Fibroblast of upper back skin (primary cell): ENCODE results near the gene NOL4L.

Experiments used
- DNase-seq: peaks from one replicate; pipeline ENCODE4 v3.0.0-alpha.2; 2013

The NOL4L gene, protein sequence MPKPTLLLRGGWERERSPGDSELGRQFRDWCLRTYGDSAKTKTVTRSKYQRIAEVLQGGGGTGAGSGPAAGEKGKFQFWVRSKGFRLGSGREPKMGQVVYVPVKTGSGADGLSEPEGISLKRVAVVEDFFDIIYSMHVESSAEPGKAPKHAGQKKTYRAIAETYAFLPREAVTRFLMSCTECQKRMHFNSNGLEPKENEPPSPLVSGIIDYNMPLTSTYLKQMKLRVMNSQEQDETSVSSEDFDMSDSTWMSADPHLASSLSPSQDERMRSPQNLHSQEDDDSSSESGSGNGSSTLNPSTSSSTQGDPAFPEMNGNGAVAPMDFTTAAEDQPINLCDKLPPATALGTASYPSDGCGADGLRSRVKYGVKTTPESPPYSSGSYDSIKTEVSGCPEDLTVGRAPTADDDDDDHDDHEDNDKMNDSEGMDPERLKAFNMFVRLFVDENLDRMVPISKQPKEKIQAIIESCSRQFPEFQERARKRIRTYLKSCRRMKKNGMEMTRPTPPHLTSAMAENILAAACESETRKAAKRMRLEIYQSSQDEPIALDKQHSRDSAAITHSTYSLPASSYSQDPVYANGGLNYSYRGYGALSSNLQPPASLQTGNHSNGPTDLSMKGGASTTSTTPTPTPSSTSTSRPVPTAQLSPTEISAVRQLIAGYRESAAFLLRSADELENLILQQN

DNA sequence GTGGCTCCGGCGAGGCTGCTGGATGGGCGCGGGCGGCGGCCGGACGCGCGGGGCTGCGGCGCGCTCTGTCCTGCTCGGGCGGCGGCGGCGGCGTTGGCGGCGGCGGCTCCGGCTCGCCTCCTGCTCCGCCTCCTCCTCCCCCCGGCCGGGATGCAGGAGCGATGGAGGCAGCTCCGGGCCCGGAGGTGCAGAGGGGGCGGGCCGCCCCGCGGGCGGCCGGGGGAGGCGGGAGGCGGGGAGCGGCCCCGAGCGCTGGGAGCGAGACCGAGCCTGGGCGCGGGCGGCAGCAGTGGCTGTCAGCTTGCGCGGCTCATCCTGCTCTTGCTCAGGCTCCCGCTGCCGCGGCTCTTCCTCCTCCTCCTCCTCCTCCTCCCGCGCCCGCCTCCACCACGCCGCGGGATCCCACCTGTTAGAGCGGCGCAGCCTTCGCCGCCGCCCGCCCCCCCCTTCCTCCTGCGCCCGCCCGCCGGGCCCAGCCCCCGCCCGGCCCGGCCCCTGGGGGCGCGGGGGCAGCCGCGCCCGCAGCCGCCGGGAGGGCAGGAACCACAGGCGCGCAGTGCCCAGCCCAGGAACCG, at the start of gene NOL4L:
NOL4L (minus strand) TSS at position 323 of the 575 bp plus-strand sequence. CDS start 443 bp downstream, outside the sequence.
- DNase-seq: peak; percentile 17

DNA sequence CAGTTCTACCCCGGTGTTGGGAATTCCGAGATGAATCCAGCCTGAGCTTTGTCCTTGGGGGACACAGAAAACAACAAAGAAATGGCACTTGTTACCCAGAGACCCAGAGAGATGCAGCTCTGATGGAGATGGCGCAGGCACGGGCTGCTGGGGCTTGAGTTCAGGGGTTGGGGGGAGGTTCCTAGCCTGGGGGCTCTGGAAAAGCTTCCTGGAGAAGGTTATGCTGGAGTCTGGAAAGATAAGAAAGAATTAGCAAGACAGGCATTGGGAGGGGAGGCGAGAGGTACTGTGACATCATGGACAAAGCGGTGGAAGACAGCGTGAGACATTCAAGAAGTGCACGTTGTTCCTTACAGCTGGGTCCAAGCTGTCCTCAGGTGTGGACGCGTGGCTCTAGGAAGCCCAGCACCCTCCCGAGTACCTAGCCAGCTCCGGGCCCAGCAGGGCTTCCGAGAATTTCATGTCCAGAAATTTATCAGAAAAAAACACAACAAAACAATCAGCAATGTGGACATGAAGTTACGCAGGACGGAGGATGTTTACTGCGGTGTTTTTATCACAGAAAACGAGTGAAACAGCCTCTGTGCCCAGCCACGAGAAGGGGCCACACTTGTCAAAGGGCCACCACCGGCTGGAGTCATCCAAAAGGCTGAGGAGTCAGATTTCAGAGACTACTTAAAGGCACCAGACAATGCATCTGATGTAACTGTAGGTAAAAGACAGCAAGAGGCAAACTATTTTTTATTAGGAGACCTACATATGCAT, 49.1 kb upstream of the NOL4L start:
- peak; percentile 74 for DNase-seq

DNA sequence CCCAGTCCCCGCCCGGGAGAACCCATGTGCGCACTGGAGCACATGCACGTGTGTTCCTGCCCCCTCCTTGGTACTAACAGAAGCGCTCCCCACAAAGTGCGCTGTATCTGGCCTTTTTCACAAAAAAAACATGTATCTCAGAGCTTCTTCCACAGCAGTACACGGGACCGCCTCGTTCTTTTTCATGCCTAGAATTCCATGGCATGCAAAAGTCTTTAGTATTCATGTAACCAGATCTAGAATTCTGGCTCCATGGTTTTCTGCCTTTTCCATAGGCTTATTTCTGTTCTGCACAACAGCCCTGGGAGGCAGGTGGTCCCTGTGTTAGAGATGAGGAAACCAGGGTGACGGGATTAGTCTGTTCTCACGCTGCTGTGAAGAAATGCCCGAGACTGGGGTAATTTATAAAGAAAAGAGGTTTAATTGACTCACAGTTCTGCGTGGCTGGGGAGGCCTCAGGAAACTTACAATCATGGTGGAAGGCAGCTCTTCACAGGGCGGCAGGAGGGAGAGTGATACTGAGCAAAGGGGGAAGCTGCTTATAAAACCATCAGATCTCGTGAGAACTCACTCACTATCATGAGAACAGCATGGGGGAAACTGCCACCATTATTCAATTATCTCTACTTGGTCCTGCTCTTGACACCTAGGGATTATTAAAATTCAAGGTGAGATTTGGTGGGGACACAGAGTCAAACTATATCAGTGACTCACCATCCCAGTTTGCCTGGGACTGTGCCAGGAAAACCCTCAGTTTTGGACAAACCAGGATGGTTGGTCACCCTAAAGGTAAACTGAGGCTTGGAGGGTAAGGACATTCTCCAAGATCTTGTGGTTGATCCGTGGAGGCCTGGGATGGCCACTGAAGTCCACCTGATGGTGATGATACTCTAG, 47.6 kb upstream of the NOL4L start:
- no peak for DNase-seq

DNA sequence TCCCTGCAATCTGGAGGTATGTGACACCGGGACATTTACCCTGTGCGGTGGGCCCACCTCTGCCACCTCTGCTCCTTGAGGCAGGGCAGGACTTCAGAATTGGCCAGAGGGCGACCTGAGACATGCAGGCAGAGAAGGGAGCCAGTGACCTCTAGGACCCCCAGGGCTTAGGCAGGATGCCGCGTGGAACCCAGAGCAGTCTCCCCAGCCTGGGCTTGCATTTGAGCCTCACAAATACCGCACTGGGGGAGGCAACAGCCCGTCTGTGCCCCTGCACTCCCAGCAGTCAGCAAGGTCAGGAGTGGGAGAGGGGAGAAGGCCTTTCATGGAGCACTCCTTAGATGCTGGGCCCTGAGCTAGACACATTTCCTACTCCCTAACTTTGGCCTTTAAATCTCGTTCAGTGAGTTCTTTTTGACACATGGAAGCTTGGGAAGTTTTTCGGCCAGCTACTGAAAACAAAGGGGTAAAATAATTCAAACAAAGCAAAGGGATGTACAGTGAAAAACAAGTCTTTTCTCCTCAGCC, 46.9 kb upstream of the NOL4L start:
- no peak for DNase-seq

DNA sequence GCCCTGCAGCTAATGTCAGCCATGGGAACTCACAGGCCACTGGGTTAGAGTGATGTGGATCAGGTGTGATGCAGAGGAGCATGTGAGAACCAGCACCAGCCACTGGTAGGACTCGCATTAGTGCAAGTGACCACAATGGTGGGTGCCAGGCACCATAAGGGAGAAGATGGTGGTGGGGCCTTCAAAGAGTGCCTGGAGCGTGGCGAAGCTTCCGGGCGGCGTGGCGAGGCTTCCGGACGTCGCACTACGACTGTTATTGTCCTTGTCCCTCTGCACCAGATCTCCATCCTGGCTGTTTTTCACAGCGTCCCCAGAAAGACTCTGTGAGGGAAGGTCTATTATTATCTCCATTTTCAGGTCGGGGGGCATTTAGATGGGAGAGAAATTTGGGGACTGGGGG, 44.7 kb upstream of the NOL4L start:
- DNase-seq: no peak

DNA sequence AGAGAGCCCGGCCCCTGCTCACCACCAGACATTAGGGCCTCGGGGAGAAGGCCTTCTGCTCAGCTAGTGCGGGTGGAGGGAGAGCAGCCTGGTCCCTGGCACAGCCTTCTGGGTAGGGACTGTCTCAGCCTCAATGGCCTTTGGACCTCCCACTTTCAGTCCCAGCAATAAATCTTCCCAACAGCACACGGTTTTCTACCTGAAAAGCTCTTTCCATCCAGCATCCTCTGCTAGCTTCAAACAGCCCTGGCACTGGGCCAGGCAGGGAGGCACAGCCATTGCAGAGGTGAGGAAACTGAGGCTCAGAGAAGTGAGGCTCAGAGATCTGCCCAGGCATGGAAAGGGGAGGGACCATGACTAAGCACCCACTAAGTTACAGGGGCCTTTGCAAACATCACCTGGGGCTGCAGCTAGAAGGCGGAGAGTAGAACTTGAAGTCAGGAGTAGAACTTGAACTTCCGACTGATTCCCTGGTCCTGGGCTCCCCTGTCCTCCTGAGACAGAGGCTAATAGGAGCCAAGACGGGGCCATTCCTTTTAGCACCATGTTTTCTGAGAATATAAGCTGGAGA, 43.9 kb upstream of the NOL4L start:
- DNase-seq: no peak

DNA sequence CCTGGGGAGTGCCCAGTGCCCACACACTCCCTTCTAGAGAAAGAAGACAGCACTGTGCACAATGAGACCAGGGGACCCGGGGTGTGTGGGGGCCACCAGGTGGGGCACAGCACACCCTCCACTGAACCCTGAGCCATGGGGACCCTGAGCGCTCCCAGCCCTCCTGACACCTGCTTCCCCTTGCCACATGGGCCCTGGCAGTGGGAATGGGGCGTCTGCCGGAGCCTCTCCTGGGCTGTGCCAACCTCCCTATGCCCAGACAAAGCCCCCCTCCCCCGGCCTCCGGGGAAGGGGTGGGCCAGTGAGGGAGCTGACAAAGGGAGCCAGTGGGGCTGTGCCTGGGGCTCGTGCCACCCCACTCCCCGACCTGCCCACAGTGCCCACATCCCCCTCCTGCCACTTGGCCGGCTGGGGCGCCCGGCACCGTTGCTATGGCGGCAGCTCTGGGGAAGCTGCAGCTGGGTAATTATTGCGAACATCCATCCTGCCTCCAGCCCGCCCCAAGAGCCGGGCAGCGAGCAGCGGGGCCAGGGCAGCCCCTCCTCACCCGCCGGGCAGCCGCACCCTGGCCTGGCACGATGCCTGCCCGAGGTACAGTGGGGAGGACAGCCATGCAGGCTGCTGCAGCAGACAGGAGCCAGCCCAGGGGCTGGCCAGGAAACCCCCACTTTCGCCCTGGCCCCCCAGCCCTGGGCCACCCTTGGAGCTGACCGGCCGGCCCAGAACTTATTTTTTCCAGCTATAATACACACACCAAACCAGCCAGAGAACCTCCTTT, 41.9 kb upstream of the NOL4L start:
- no peak for DNase-seq

DNA sequence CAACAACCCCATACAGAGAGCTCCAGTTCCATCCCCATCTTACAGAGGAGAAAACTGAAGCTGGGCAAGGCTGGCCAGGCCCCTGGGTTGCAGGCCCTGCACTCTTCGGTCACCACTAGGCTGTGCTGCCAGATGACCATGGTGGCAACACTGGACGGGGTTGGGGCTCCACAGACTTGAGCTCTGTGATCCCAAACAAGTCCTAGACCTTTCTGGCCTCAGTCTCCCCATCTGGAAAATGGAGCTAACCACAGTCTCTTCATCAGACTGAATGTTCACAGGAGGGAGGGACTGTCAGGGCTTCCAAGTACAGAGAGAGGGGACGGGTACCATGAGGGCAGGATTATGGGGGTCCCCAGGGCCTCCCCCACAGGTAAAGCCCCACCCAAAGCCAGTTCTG, 41.3 kb upstream of the NOL4L start:
- no peak for DNase-seq

DNA sequence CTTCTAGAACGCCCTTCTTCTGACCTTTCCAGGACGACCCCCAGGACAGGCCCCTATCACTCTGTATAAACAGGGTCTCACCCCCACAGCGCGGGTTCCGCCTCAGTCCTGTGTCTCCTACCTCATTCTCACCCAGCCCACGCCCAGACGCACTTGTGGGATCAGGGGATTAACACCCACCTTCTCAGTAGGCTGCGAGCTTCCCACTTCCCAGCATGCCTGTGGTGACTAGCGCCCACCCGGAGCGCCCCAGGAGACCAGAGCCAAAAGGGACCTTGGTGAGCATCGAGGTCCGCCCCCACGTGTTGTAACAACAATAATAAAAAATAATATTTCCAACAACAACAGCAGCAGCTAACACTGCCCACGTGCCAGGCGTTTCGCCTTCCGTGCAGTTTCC, 40.9 kb upstream of the NOL4L start:
- DNase-seq: no peak

DNA sequence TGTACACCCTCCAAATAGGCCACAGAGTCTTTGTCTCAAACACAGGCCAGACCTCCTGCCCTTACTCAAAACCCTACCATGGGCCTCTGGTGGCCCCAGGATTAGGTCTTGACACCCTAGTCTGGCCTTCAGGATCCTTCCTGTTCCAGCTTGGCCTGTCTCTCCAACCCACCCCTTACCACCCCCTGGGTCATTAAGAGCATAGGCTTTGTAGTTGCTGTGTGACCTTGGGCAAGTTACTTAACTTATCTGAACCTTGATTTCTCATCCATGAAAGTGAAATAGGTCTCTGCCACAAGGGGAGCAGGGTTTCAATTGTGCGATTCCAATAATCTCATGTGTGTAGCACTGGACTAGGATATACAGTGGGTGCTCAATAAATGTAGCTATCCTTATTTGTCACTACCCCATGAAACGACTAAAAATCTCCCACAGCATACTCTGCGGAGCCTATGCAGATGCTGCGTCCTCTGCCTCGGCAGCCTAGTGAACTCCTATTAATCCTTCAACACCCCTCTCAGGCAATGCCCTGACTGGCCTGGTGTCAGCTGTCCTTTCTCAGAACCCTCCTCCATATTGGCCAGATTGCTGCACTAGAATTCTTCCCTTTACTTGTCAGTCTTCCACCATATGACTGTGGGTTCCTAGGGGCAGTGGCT, 39.7 kb upstream of the NOL4L start:
- DNase-seq: no peak

DNA sequence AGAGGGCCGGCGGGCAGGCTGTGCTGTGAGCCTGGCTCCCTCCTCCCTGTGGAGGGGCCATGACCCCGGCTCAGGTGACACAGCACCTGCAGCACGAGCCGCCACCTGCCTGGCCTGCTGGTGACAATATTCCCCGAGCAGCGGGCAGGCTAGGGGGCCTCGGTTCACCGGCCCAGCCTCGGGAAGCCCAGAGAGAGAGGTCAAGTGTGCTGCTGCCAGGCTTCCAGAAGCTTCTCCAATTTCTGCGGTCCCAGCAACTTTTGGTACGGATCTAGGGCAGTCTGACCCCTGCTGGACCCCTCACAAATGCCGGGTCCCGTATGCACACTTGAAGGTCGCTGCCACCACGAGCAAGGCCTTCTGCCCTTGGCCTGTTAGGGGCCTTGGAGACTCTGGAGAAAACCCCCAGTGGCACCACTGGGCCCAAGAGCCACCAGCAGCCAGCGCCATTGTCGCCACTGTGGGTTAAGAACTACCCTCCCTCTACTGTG, 38.6 kb upstream of the NOL4L start:
- no peak for DNase-seq

DNA sequence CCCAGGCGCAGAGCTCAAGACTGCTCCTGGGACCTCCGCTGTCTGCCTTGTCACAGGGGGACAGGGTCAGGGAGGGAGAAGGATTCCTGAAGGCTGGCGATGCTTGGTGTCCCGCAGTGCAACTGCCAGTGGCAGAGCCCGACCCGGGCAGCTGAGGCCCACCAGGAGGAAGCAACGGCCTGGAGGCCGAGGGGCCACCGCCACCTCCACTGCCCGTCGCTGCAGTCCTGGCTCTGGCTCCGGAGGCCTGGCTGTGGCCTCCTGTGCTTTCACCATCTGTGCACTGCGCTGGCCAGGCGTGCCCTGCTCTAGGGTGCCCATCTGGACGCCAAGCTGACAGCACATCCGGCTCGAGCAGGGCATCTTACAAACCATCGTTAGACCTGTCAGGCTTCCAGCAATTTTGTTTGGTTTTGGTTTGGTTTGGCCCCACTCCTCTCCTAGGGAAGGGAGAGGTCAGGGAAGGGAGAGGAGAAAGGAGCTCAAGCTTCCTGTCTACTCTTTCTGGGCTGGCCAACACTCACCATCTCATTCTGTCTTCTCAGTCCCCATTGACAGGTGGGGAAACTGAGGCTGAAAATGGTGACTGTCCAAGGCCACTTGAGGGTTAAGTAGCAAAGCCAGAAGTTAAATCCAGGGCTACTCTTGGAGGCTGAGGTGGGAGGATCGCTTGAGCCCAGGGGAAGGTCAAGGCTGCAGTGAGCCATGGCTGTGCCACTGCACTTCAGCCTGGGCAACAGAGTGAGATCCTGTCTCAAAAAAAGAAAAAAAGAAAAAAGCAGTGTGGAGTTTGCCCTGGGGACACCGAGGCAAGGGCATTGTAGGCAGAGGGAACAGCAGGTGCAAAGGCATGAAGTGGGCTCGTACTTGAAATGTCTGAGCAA, 37.7 kb upstream of the NOL4L start:
- no peak for DNase-seq

DNA sequence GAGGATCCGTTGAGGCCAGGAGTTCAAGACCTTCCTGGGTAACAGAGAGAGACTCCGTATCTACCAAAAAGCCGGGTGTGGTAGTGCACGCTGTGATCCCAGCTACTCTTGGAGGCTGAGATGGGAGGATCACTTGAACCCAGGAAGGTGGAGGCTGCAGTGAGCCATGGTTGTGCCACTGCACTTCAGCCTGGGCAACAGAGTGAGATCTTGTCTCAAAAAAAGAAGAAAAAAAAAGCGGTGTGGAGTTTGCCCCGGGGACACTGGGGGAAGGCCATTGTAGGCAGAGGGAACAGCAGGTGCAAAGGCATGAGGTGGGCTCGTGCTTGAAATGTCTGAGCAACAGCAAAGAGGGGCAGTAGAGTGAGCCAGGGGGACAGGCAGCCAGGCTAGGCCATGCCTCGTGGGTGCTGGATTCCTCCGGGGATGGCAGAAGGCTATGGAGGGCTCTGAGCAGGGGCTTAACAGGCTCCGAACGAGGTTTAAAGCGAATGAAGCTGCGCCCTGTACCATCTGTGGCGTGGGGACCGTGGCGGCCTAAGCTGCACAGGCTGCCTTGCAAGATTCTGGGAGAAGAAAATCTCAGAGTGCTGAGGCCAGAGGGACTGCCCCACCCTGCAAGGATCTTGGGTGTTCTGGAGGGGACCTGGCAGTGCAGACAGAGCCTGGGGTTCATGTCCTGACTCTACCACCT, 36.9 kb upstream of the NOL4L start:
- no peak for DNase-seq

DNA sequence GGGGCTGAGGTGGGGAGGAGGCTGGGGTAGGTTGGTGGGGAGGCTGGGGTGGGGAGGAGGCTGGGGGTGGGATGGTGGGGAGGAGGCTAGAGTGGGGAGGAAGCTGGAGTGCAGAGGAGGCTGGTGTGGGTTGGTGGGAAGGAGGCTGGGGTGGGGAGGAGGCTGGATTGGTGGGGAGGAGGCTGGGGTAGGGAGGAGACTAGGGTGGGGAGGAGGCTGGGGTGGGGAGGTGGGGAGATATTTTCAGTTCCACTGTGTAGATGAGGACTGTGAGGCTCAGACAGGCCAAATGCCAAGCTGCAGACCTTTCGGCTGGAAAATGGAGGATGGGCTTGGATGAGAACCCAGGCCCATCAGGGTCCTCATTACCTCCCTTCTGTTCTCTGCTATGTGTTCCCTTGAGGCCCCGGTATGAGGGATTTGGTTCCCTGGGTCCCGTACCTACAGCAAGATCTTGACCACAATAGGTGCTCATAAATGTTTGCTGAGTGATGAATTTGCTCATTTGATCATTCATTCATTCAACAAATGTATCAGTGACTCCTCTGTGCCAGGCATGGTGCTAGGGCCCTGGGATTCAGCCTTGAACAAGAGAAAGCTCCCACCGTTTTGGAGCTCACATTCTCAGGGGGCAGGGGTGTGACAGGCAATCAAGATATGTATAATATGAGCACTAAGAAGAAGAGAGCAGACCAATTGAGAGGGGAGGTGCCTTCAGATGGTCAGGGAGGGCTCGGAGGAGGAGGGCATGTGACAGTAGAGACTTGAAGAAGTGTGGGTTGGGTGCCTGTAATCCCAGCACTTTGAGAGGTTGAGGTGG, 36.1 kb upstream of the NOL4L start:
- no peak for DNase-seq

DNA sequence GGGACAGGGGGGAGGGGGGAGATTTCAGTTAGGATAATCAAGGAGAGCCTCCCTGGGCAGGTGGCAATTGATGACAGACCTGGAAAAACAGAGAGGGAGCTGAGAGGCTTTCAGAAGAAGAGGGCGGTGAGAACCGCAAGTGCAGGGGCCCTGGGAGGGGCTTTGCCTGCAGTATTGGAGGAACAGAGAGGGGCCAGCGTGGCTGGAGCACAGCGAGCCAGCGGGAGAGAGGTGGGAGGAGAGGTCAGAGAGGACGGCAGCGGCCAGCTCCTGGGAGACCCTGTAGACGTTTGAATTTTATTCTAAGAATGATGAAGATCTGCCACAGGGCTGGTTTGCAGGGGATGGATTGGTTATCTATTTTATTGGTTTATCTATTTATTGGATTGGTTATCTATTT, 34.5 kb upstream of the NOL4L start:
- DNase-seq: no peak

DNA sequence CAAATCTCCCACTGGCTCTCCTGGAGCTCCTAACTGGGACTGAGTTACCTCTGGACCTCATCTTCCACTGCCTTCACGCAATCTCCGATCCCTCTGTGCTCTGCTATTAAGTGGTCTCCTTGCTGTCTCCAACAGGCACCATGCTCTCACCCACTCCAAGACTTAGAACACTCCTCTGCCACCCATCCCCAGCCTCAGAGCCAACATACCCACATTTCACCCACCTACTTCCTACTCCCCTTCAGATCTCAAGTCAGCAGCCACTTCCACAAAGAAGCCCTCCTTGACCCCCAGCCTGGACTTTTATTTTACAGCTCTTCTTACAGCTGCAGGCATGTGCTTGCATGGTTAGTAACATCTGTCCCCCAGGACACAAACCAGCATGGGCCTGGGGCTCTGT, 29.6 kb upstream of the NOL4L start:
- DNase-seq: no peak

DNA sequence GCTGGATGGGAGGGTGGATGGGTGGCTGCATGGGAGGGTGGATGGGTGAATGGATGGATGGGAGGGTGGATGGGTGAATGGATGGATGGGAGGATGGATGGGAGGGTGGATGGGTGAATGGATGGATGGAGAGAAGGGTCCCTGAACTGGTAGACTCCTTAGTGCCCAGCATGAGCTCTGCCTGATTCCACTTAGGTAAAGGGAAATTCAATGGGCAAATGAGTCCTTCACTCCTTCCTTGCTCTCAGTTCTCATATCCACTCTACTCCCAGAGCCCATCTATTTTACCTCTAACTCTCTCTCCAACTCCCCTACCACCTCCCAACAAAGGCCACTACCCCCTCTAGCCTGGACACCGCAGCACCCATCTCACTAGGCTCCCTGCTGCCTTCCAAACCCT, 29.2 kb upstream of the NOL4L start:
- no peak for DNase-seq
